HEK293 (cell line): Measurements from ENCODE around the gene CP.

Source experiments
- CTCF ChIA-PET: fragments of 350-600 bp; formaldehyde crosslinking; extraction: SDS; loops from one replicate; lab custom pipeline; 2021; ENCODE audit warnings: antibody characterized with exemption; lab: Yijun Ruan, JAX
- POLR2A ChIA-PET: fragments of 300-600 bp; formaldehyde crosslinking; extraction: SDS; loops from one replicate; lab custom pipeline; 2020; ENCODE audit warnings: antibody characterized with exemption, inconsistent platforms; lab: Yijun Ruan, JAX
- H3K27ac ChIP-seq: fragments of 200-500 bp; sonication (Bioruptor generic); 2 replicates; pipeline ENCODE4 v1.5.1; 2014; ENCODE audit warnings: low read depth, low read length, control low read depth, inconsistent platforms; ENCODE audit errors: extremely low read depth
- H3K36me3 ChIP-seq, 2 experiments: fragments of 200-500 bp in 1 of 2; sonication (Bioruptor generic) in 1 of 2; 1 replicate in 1 of 2; 2 replicates in 1 of 2; pipeline ENCODE4 v1.5.1; 2014 to 2017; ENCODE audit warnings: inconsistent platforms in 2 of 2, low read length in 2 of 2; ENCODE audit not compliant: control insufficient read depth in 2 of 2, insufficient read depth in 1 of 2
- H3K4me1 ChIP-seq: fragments of 200-500 bp; sonication (Bioruptor generic); 2 replicates; pipeline ENCODE4 v1.5.1; 2014; ENCODE audit warnings: mild to moderate bottlenecking, low read length, inconsistent platforms; ENCODE audit not compliant: control insufficient read depth, insufficient read depth
- H3K4me3 ChIP-seq: 2 replicates; pipeline ENCODE4 v1.5.1; 2011; ENCODE audit warnings: low read depth, mild to moderate bottlenecking, control low read depth, low read length, moderate library complexity
- H3K9me3 ChIP-seq: fragments of 200-500 bp; sonication (Bioruptor generic); 2 replicates; pipeline ENCODE4 v1.5.1; 2014; ENCODE audit warnings: low read depth, low read length, inconsistent platforms; ENCODE audit not compliant: control insufficient read depth, insufficient read depth
- BCL6B ChIP-seq: fragments of 450-650 bp; formaldehyde crosslinking; IDR thresholded peaks from 2 replicates; pipeline ENCODE4 v1.5.1; 2017; ENCODE audit warnings: missing biosample characterization, missing genetic modification characterization
- GLIS1 ChIP-seq: fragments of 450-650 bp; formaldehyde crosslinking; IDR thresholded peaks from 2 replicates; pipeline ENCODE4 v1.5.1; 2016; ENCODE audit warnings: missing biosample characterization, missing genetic modification characterization
- PRDM6 ChIP-seq: fragments of 450-650 bp; formaldehyde crosslinking; IDR thresholded peaks from 2 replicates; pipeline ENCODE4 v1.5.1; 2017; ENCODE audit warnings: missing biosample characterization, missing genetic modification characterization
- SP2 ChIP-seq: fragments of 450-650 bp; formaldehyde crosslinking; IDR thresholded peaks from 2 replicates; pipeline ENCODE4 v1.5.1; 2016; ENCODE audit warnings: missing biosample characterization, missing genetic modification characterization
- ZNF146 ChIP-seq: fragments of 450-650 bp; formaldehyde crosslinking; IDR thresholded peaks from 2 replicates; pipeline ENCODE4 v1.5.1; 2016; ENCODE audit warnings: missing biosample characterization, missing genetic modification characterization
- ZNF214 ChIP-seq: fragments of 450-650 bp; formaldehyde crosslinking; IDR thresholded peaks from 2 replicates; pipeline ENCODE4 v1.5.1; 2017; ENCODE audit warnings: missing biosample characterization, mild to moderate bottlenecking, missing genetic modification characterization, borderline replicate concordance
- ZNF24 ChIP-seq: fragments of 450-650 bp; formaldehyde crosslinking; IDR thresholded peaks from 2 replicates; pipeline ENCODE4 v1.5.1; 2016; ENCODE audit warnings: missing biosample characterization, missing genetic modification characterization
- ZNF510 ChIP-seq: fragments of 450-650 bp; formaldehyde crosslinking; IDR thresholded peaks from 2 replicates; pipeline ENCODE4 v1.5.1; 2018; ENCODE audit warnings: mild to moderate bottlenecking, missing genetic modification characterization, missing biosample characterization; ENCODE audit not compliant: insufficient replicate concordance
- ZNF639 ChIP-seq: fragments of 450-650 bp; formaldehyde crosslinking; IDR thresholded peaks from 2 replicates; pipeline ENCODE4 v1.5.1; 2016; ENCODE audit warnings: missing biosample characterization, missing genetic modification characterization
- ZNF664 ChIP-seq: fragments of 450-650 bp; formaldehyde crosslinking; IDR thresholded peaks from 2 replicates; pipeline ENCODE4 v1.5.1; 2016; ENCODE audit warnings: missing biosample characterization, missing genetic modification characterization
- ZNF777 ChIP-seq: fragments of 450-650 bp; formaldehyde crosslinking; IDR thresholded peaks from 2 replicates; pipeline ENCODE4 v1.5.1; 2017; ENCODE audit warnings: missing biosample characterization, missing genetic modification characterization, borderline replicate concordance
- ZSCAN23 ChIP-seq: fragments of 450-650 bp; formaldehyde crosslinking; IDR thresholded peaks from 2 replicates; pipeline ENCODE4 v1.5.1; 2016; ENCODE audit warnings: missing biosample characterization, missing genetic modification characterization
- TF ChIP-seq, protein P1 (sequence below): fragments of 450-650 bp; formaldehyde crosslinking; IDR thresholded peaks from 2 replicates; pipeline ENCODE4 v1.5.1; 2016; ENCODE audit warnings: missing biosample characterization, missing genetic modification characterization
- TF ChIP-seq, protein P2 (sequence below): fragments of 450-650 bp; formaldehyde crosslinking; IDR thresholded peaks from 2 replicates; pipeline ENCODE4 v1.5.1; 2016; ENCODE audit warnings: missing biosample characterization, missing genetic modification characterization
- TF ChIP-seq, protein P3 (sequence below): fragments of 450-650 bp; formaldehyde crosslinking; IDR thresholded peaks from 2 replicates; pipeline ENCODE4 v1.5.1; 2016; ENCODE audit warnings: missing biosample characterization, missing genetic modification characterization

The CP gene

GRCh38 chr3:149203758-149204157 is 17.9 kb downstream of the CP start (continued):
- TF ChIP-seq BCL6B (tag by site-specific recombination) = no peak
- no peak for TF ChIP-seq ZSCAN23 (tag by site-specific recombination)
- TF ChIP-seq ZNF24 (tag by site-specific recombination) = no peak
- TF ChIP-seq GLIS1 (tag by site-specific recombination) = no peak
- no peak for TF ChIP-seq ZNF510 (tag by site-specific recombination)

GRCh38 chr3:149199474-149199873 is 22.2 kb downstream of the CP start:
- ChIA-PET POLR2A (no interaction called here), CTCF (no interaction called here)
- H3K4me1 ChIP-seq = peaks cover 5% of the 10 kb centered on the region
- TF ChIP-seq SP2 (tag by site-specific recombination) (no peak), ZNF639 (tag by site-specific recombination) (no peak), PRDM6 (tag by site-specific recombination) (peak; percentile 45; the same call in 1 of the 2 replicates), ZNF777 (no peak), ZNF664 (tag by site-specific recombination) (no peak), ZNF214 (tag by site-specific recombination) (no peak), ZNF146 (tag by site-specific recombination) (no peak)
- TF ChIP-seq, protein P1, sequence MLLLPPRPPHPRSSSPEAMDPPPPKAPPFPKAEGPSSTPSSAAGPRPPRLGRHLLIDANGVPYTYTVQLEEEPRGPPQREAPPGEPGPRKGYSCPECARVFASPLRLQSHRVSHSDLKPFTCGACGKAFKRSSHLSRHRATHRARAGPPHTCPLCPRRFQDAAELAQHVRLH = no peak
- TF ChIP-seq, protein P2, sequence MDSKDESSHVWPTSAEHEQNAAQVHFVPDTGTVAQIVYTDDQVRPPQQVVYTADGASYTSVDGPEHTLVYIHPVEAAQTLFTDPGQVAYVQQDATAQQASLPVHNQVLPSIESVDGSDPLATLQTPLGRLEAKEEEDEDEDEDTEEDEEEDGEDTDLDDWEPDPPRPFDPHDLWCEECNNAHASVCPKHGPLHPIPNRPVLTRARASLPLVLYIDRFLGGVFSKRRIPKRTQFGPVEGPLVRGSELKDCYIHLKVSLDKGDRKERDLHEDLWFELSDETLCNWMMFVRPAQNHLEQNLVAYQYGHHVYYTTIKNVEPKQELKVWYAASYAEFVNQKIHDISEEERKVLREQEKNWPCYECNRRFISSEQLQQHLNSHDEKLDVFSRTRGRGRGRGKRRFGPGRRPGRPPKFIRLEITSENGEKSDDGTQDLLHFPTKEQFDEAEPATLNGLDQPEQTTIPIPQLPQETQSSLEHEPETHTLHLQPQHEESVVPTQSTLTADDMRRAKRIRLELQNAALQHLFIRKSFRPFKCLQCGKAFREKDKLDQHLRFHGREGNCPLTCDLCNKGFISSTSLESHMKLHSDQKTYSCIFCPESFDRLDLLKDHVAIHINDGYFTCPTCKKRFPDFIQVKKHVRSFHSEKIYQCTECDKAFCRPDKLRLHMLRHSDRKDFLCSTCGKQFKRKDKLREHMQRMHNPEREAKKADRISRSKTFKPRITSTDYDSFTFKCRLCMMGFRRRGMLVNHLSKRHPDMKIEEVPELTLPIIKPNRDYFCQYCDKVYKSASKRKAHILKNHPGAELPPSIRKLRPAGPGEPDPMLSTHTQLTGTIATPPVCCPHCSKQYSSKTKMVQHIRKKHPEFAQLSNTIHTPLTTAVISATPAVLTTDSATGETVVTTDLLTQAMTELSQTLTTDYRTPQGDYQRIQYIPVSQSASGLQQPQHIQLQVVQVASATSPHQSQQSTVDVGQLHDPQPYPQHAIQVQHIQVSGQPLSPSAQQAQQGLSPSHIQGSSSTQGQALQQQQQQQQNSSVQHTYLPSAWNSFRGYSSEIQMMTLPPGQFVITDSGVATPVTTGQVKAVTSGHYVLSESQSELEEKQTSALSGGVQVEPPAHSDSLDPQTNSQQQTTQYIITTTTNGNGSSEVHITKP (tag by site-specific recombination) = peak; percentile 37; the same call in 1 of the 2 replicates
- TF ChIP-seq, protein P3, sequence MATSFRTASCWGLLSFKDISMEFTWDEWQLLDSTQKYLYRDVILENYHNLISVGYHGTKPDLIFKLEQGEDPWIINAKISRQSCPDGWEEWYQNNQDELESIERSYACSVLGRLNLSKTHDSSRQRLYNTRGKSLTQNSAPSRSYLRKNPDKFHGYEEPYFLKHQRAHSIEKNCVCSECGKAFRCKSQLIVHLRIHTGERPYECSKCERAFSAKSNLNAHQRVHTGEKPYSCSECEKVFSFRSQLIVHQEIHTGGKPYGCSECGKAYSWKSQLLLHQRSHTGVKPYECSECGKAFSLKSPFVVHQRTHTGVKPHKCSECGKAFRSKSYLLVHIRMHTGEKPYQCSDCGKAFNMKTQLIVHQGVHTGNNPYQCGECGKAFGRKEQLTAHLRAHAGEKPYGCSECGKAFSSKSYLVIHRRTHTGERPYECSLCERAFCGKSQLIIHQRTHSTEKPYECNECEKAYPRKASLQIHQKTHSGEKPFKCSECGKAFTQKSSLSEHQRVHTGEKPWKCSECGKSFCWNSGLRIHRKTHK = no peak
- no peak overlapping the region for H3K27ac ChIP-seq
- H3K9me3 ChIP-seq = no peaks in the 10 kb centered on the region
- H3K36me3 ChIP-seq = no peaks in the 10 kb centered on the region
- H3K4me3 ChIP-seq = no peak overlapping the region
